Ectodermal cell (in vitro differentiated cells): ENCODE results near the gene KLHL3.
"Not testable (repeated sequence)": the region's sequence is repeated elsewhere in the genome, so short reads cannot be mapped to it uniquely, and the experiment has no call there.

Experiments
- H3K27ac ChIP-seq: 2 replicates; pipeline ENCODE4 v1.7.0; 2013; ENCODE audit warnings: mild to moderate bottlenecking, low read depth, low read length; ENCODE audit not compliant: insufficient read depth, poor library complexity, severe bottlenecking
- H3K27me3 ChIP-seq: 2 replicates; pipeline ENCODE4 v1.7.0; 2013; ENCODE audit warnings: mild to moderate bottlenecking, low read length; ENCODE audit not compliant: insufficient read depth, control insufficient read depth, poor library complexity, severe bottlenecking
- H3K36me3 ChIP-seq: one replicate; pipeline ENCODE4 v1.7.0; 2013; ENCODE audit warnings: low read length; ENCODE audit not compliant: control insufficient read depth, insufficient read depth
- H3K4me1 ChIP-seq: one replicate; pipeline ENCODE4 v1.7.0; 2013; ENCODE audit warnings: low read length; ENCODE audit not compliant: control insufficient read depth, insufficient read depth
- H3K4me3 ChIP-seq: 2 replicates; pipeline ENCODE4 v1.7.0; 2013; ENCODE audit warnings: low read depth, low read length, control low read depth; ENCODE audit not compliant: insufficient read depth
- H3K9me3 ChIP-seq: 2 replicates; pipeline ENCODE4 v1.7.0; 2013; ENCODE audit warnings: mild to moderate bottlenecking, low read length, moderate library complexity; ENCODE audit not compliant: control insufficient read depth
- WGBS, 2 experiments: methylation state at CpG; one replicate each; pipeline ENCODE4 v1.1.7; 2013; ENCODE audit warnings: missing lambda C conversion rate in 2 of 2; 5-methylcytosine and 5-hydroxymethylcytosine counted together

Gene KLHL3

DNA sequence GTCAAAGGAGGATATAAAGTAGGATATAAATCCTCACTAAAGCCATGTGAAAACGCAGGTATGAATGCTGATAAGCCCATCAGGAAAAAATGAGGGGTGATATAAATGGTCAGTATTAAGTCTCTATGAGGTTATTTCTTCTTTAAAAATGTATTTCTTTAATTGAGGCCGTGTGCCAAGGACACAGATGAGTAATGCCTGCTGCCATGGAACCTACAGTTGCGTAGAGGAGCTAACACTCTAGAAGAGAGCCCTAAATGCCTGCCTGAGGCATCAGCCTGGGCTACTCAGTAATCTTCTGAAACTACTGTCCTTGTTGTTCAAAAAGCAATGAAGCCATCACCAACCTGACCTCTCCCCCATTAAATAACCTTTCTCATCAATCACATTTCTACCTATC lies 84.9 kb downstream of the KLHL3 start:
- Histone ChIP-seq H3K36me3 (no peaks in the 10 kb centered on the region), H3K4me1 (no peaks in the 10 kb centered on the region), H3K27me3 (no peaks in the 10 kb centered on the region), H3K4me3 (no peak overlapping the region), H3K27ac (no peak overlapping the region), H3K9me3 (no peaks in the 10 kb centered on the region)
- WGBS, 2 experiments, result 93% methylated on average over 3 of the region's 3 CpGs

DNA sequence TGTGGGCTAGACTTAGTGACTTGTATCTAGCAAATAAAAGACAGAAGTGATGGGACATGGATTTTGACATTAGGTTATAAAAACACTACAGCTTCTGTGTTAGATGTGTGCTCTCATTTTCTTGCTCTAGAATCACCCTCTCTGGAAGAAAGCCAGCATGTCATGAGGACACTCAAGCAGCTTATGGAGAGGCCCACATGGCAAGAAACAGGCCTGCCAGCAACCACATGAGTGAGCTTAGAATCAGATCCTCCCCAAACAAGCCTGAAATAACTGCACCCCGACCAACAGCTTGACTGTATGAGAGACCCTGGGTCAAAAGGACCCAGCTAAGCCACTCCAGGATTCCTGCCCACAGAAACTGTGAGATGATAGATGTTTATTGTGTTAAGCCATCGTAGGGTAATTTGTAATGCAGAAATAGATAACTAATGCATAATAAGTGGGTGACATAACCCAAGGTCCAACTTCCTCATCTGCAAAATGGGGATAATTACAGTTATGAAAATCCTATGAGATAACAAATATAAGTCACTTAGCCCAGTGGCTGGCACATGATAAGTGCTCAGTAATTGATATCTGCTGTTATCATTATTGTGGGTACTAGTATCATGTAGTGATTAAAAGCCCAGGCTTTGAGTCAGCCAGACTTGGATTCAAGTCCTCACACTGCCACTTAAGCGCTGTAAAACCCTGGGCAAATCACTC lies 86.5 kb downstream of the KLHL3 start:
- 87 to 96% methylated on average over 3 of the region's 3 CpGs for WGBS, 2 experiments
- Histone ChIP-seq H3K27ac (no peak overlapping the region), H3K36me3 (no peaks in the 10 kb centered on the region), H3K27me3 (no peaks in the 10 kb centered on the region), H3K9me3 (no peaks in the 10 kb centered on the region), H3K4me3 (no peak overlapping the region), H3K4me1 (no peaks in the 10 kb centered on the region)

DNA sequence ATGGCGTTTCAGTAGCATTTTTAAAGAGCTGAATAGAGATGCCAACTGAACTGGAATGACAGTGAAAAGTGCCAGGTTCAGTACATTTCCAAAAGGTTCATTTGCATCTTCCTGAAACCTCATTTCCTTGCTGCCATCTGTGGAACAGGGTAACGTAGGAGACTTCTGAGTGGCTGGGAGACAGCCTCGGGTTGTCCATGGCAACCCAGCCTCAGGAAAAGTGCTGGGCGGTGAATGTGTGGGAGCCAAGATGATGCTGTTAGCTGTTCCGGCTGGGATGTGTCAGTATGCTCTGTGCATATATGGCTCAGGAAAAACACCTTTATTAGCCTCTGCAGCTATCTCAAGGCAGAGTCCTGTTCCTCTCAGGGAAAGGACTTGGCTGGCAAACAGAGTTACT lies 87.5 kb downstream of the KLHL3 start:
- 89 to 91% methylated on average over 5 of the region's 5 CpGs for WGBS, 2 experiments
- no peak overlapping the region for H3K27ac ChIP-seq
- no peak overlapping the region for H3K4me3 ChIP-seq
- no peaks in the 10 kb centered on the region for H3K4me1 ChIP-seq
- no peaks in the 10 kb centered on the region for H3K36me3 ChIP-seq
- H3K9me3 ChIP-seq, result no peaks in the 10 kb centered on the region
- no peaks in the 10 kb centered on the region for H3K27me3 ChIP-seq

DNA sequence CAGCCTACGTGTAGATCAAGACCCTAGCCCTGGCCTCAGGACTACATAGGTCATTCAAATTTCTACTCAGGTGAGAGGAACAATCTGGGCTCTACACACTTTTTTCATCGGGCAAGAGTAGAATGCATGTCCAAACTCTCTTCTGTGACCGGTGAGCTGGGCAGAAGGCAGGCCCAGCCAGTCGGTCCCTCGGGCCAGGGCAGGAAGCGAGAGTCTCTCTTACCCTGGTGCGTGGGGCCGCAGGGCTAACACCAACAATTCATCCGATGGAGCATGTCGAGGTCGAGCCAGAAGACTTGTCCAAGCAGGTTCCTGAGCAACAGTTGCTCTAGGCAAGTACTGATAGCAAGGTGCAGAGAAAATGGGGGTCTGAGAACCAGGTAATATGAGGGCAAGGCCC lies 88.5 kb downstream of the KLHL3 start:
- Histone ChIP-seq H3K9me3 (no peaks in the 10 kb centered on the region), H3K36me3 (no peaks in the 10 kb centered on the region), H3K4me1 (no peaks in the 10 kb centered on the region), H3K27me3 (no peaks in the 10 kb centered on the region), H3K4me3 (no peak overlapping the region), H3K27ac (no peak overlapping the region)
- WGBS, 2 experiments, result 96% methylated on average over 11 of the region's 11 CpGs

- no peaks in the 10 kb centered on the region for H3K9me3 ChIP-seq
- no peak overlapping the region for H3K4me3 ChIP-seq
- no peaks in the 10 kb centered on the region for H3K27me3 ChIP-seq
- H3K4me1 ChIP-seq, result no peaks in the 10 kb centered on the region
- H3K27ac ChIP-seq, result no peak overlapping the region
- H3K36me3 ChIP-seq, result no peaks in the 10 kb centered on the region
- 95 to 100% methylated on average over 2 of the region's 2 CpGs for WGBS, 2 experiments
These were observed 89.1 kb downstream of the KLHL3 start for GRCh38 chr5:137646761-137647160.

- 86 to 87% methylated on average over 2 of the region's 2 CpGs for WGBS, 2 experiments
- H3K9me3 ChIP-seq, result not testable (repeated sequence)
These were observed 92.8 kb downstream of the KLHL3 start for GRCh38 chr5:137643081-137643480.

DNA sequence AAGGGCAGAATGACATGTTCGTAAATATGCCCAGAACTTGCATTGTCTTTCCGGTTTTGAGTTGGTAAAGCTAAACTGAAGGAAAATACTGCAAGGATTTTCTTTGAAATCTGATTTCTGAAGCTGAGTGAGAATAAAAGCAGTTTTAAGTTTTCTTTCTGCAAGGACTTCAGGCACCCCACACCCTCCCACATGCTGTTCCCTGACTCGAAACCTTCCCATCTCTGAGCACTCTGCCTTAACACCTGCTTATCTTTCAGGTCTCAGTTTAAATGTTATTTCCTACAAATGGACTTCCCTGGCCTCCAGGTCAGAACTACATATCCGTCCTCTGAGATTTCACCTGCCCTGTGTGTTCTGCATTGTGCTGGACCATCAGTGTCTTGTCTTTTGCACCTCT lies 93.8 kb downstream of the KLHL3 start:
- Histone ChIP-seq H3K36me3 (no peaks in the 10 kb centered on the region), H3K27ac (no peak overlapping the region), H3K4me1 (no peaks in the 10 kb centered on the region), H3K4me3 (no peak overlapping the region), H3K27me3 (no peaks in the 10 kb centered on the region), H3K9me3 (no peaks in the 10 kb centered on the region)
- WGBS, 2 experiments, result 91 to 92% methylated on average over 4 of the region's 4 CpGs

More at GRCh38 chr5:137643081-137643480, 92.8 kb downstream of the KLHL3 start:
- not testable (repeated sequence) for H3K27ac ChIP-seq, H3K4me3 ChIP-seq, H3K36me3 ChIP-seq, H3K27me3 ChIP-seq, H3K4me1 ChIP-seq

DNA sequence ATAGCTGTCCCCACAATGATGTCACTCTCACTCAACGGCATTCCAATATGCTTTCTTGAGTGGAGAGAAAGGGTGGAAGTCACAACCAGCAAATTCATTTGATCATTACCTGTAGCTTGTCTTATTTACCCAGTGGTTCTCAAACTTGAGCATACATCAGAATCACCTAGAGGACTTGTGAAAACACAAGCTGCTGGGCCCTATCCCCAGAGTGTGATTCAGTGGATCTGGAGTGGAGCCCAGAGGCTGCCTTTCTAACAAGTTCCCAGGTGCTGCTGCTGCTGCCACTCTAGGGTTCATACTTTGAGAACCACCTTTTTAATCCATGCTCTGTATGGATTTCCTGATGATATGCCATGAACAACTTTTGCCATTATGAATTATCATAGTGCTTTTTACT lies 94.7 kb downstream of the KLHL3 start:
- Histone ChIP-seq H3K9me3 (no peaks in the 10 kb centered on the region), H3K4me3 (no peak overlapping the region), H3K4me1 (no peaks in the 10 kb centered on the region), H3K36me3 (no peaks in the 10 kb centered on the region), H3K27ac (no peak overlapping the region), H3K27me3 (no peaks in the 10 kb centered on the region)
- 95 to 100% methylated on average over 1 of the region's 1 CpG for WGBS, 2 experiments

DNA sequence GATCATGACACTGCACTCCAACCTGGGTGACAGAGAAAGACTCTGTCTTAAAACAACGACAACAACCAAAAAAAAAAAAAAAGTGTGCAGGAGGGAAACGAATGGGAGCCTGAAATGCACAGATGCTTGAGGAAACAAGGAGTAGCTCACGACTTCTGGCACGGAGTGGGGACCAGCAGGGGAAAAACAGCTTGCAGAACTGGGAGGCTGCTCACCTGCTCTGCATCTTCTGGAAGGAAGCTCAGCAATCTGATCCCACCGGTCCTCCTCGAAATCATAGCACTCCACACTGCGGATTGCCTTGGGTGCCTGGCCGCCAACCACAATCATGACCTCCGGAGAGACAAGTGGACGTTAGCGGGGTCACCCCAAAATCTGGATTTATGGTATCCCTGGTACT lies 96.2 kb downstream of the KLHL3 start:
- Histone ChIP-seq H3K9me3 (no peaks in the 10 kb centered on the region), H3K4me3 (no peak overlapping the region), H3K36me3 (no peaks in the 10 kb centered on the region), H3K27ac (no peak overlapping the region), H3K4me1 (no peaks in the 10 kb centered on the region), H3K27me3 (no peaks in the 10 kb centered on the region)
- 85 to 87% methylated on average over 11 of the region's 11 CpGs for WGBS, 2 experiments

GRCh38 chr5:137638841-137639240 lies 97.0 kb downstream of the KLHL3 start:
- WGBS, 2 experiments, result 89 to 91% methylated on average over 13 of the region's 13 CpGs
- Histone ChIP-seq H3K4me3 (no peak overlapping the region), H3K36me3 (no peaks in the 10 kb centered on the region), H3K4me1 (no peaks in the 10 kb centered on the region), H3K9me3 (no peaks in the 10 kb centered on the region), H3K27ac (no peak overlapping the region), H3K27me3 (no peaks in the 10 kb centered on the region)
